GM23248 (cell line): Measurements from ENCODE around the gene KCNIP3. TPM values are rescaled to one million over a fixed set of nuclear protein-coding genes. Genes with fewer than 3 reads are reported as not detected.
A peak's percentile ranks its signal among the peaks of the same experiment; 100 is the strongest.

Experiments
- DNase-seq: peaks from one replicate; pipeline ENCODE4 v3.0.0-alpha.2; 2015
- H2AFZ ChIP-seq: fragments of 200-600 bp; sonication (generic); 2 replicates; pipeline ENCODE4 v1.6.1; 2016; ENCODE audit warnings: antibody characterized with exemption
- H3F3A ChIP-seq: fragments of 200-600 bp; sonication (generic); 2 replicates; pipeline ENCODE4 v1.6.1; 2016; ENCODE audit warnings: mild to moderate bottlenecking, antibody characterized with exemption, mixed run types; ENCODE audit not compliant: insufficient read depth
- H3K27ac ChIP-seq: fragments of 200-600 bp; sonication (generic); 2 replicates; pipeline ENCODE4 v1.5.1; 2016; ENCODE audit warnings: mild to moderate bottlenecking
- H3K27me3 ChIP-seq: fragments of 200-600 bp; sonication (generic); replicated peaks from 2 replicates; pipeline ENCODE4 v1.6.1; 2016; ENCODE audit warnings: mild to moderate bottlenecking; ENCODE audit not compliant: insufficient read depth
- H3K36me3 ChIP-seq: fragments of 200-600 bp; sonication (generic); 2 replicates; pipeline ENCODE4 v1.6.1; 2016; ENCODE audit warnings: low read depth, mild to moderate bottlenecking
- H3K4me1 ChIP-seq: fragments of 200-600 bp; sonication (generic); 2 replicates; pipeline ENCODE4 v1.6.1; 2016; ENCODE audit warnings: mild to moderate bottlenecking; ENCODE audit not compliant: insufficient read depth
- H3K4me2 ChIP-seq: fragments of 200-600 bp; sonication (generic); one replicate; pipeline ENCODE4 v1.6.1; 2016; ENCODE audit warnings: mild to moderate bottlenecking; ENCODE audit not compliant: unreplicated experiment
- H3K4me3 ChIP-seq: fragments of 200-600 bp; sonication (generic); 2 replicates; pipeline ENCODE4 v1.5.1; 2016; ENCODE audit warnings: mild to moderate bottlenecking
- H3K79me2 ChIP-seq: fragments of 200-600 bp; sonication (generic); 2 replicates; pipeline ENCODE4 v1.6.1; 2016; ENCODE audit warnings: mild to moderate bottlenecking; ENCODE audit not compliant: insufficient read depth
- H3K9ac ChIP-seq: fragments of 200-600 bp; sonication (generic); 2 replicates; pipeline ENCODE4 v1.6.1; 2016; ENCODE audit warnings: mild to moderate bottlenecking
- H3K9me2 ChIP-seq: fragments of 200-600 bp; sonication (generic); 2 replicates; pipeline ENCODE4 v1.6.1; 2016; ENCODE audit warnings: mixed run types, mild to moderate bottlenecking, moderate library complexity; ENCODE audit not compliant: insufficient read depth
- H3K9me3 ChIP-seq: fragments of 200-600 bp; sonication (generic); one replicate; pipeline ENCODE4 v1.6.1; 2017; ENCODE audit warnings: low read depth
- H4K20me1 ChIP-seq: fragments of 200-600 bp; sonication (generic); 2 replicates; pipeline ENCODE4 v1.6.0; 2016; ENCODE audit not compliant: insufficient read depth
- EZH2 ChIP-seq: fragments of 200-600 bp; sonication (generic); IDR thresholded peaks from 2 replicates; pipeline ENCODE4 v1.6.1; 2018; ENCODE audit warnings: antibody characterized with exemption, mild to moderate bottlenecking; ENCODE audit not compliant: insufficient read depth, poor library complexity, severe bottlenecking
- EZH2phosphoT487 ChIP-seq: fragments of 200-600 bp; sonication (generic); IDR thresholded peaks from 2 replicates; pipeline ENCODE4 v1.6.1; 2018; ENCODE audit warnings: antibody characterized with exemption, moderate library complexity, mild to moderate bottlenecking, low read depth; ENCODE audit not compliant: insufficient read depth
- WGBS, 2 experiments: methylation state at CpG; one replicate each; pipeline ENCODE4 v1.1.6; 2015 to 2017; ENCODE audit warnings: low lambda C conversion rate in 2 of 2, low coverage in 1 of 2; ENCODE audit errors: missing lambda C conversion rate in 2 of 2; 5-methylcytosine and 5-hydroxymethylcytosine counted together
- in situ Hi-C: fragments of 300-500 bp; cut with MboI; formaldehyde crosslinking; loops from 2 replicates; pipeline ENCODE4 v1.15.0; 2020
- polyA plus RNA-seq: library from polyadenylated mRNA; unstranded; fragments of >200 nt; fragmentation: Nextera tagmentation; extraction: Ambion mirVana; gene quantifications from 2 replicates; pipeline ENCODE4 v1.2.1, GENCODE V29; 2016
- total RNA-seq: library from RNA; depleted of rRNA; stranded (reverse); fragments of >200 nt; shearing (Covaris generic); gene quantifications from 2 replicates; pipeline ENCODE4 v1.2.3, GENCODE V29; 2014

The KCNIP3 gene
- total and polyA plus RNA-seq, 2 experiments from 2014 or later = 3.7 to 10.7 TPM

GRCh38 chr2:95386031-95386430 lies 88.9 kb downstream of the KCNIP3 start:
- DNase-seq = no peak
- no peaks in the 10 kb centered on the region for H3K4me1 ChIP-seq
- H3K27ac ChIP-seq = no peak overlapping the region
- 35 to 46% methylated on average over 6 of the region's 6 CpGs for WGBS, 2 experiments
- no peak overlapping the region for H3K4me2 ChIP-seq
- H3K9me2 ChIP-seq = no peaks in the 10 kb centered on the region
- H2AFZ ChIP-seq = no peak overlapping the region
- H3F3A ChIP-seq = no peaks in the 10 kb centered on the region
- no peaks in the 10 kb centered on the region for H3K27me3 ChIP-seq
- no peaks in the 10 kb centered on the region for H3K79me2 ChIP-seq
- no peaks in the 10 kb centered on the region for H3K9me3 ChIP-seq
- no peak overlapping the region for H3K4me3 ChIP-seq
- TF ChIP-seq EZH2 = no peak
- no peak for TF ChIP-seq EZH2phosphoT487
- H3K9ac ChIP-seq = no peak overlapping the region
- H4K20me1 ChIP-seq = no peaks in the 10 kb centered on the region
- H3K36me3 ChIP-seq = no peaks in the 10 kb centered on the region
- in situ Hi-C loops = no loop called here

- H3K9ac ChIP-seq = no peak overlapping the region
- H4K20me1 ChIP-seq = no peaks in the 10 kb centered on the region
- no peaks in the 10 kb centered on the region for H3K27me3 ChIP-seq
- no peak for DNase-seq
- H3K4me1 ChIP-seq = no peaks in the 10 kb centered on the region
- H2AFZ ChIP-seq = no peak overlapping the region
- H3K79me2 ChIP-seq = no peaks in the 10 kb centered on the region
- no peaks in the 10 kb centered on the region for H3F3A ChIP-seq
- in situ Hi-C loops = no loop called here
- H3K36me3 ChIP-seq = no peaks in the 10 kb centered on the region
- H3K9me2 ChIP-seq = no peaks in the 10 kb centered on the region
- 75 to 81% methylated on average over 7 of the region's 7 CpGs for WGBS, 2 experiments
- H3K27ac ChIP-seq = no peak overlapping the region
- no peak overlapping the region for H3K4me3 ChIP-seq
- H3K9me3 ChIP-seq = no peaks in the 10 kb centered on the region
- TF ChIP-seq EZH2phosphoT487 (no peak), EZH2 (no peak)
- no peak overlapping the region for H3K4me2 ChIP-seq
These were observed 90.2 kb downstream of the KCNIP3 start for GRCh38 chr2:95387358-95387757.

- no peak for DNase-seq
These were observed 91.0 kb downstream of the KCNIP3 start for GRCh38 chr2:95388091-95388692.

GRCh38 chr2:95388856-95389244 lies 91.7 kb downstream of the KCNIP3 start:
- 20 to 22% methylated on average over 15 of the region's 15 CpGs for WGBS, 2 experiments
- Histone ChIP-seq H4K20me1 (no peaks in the 10 kb centered on the region), H3K9me3 (no peaks in the 10 kb centered on the region), H3K9ac (no peak overlapping the region), H2AFZ (peak overlapping the region; percentile 74), H3K27ac (no peak overlapping the region), H3K4me2 (no peak overlapping the region), H3K27me3 (no peaks in the 10 kb centered on the region), H3K36me3 (no peaks in the 10 kb centered on the region), H3K4me1 (no peaks in the 10 kb centered on the region), H3K9me2 (no peaks in the 10 kb centered on the region), H3F3A (no peaks in the 10 kb centered on the region), H3K79me2 (no peaks in the 10 kb centered on the region), H3K4me3 (no peak overlapping the region)
- in situ Hi-C loops = no loop called here
- no peak for DNase-seq
- TF ChIP-seq EZH2 = no peak
- TF ChIP-seq EZH2phosphoT487 = no peak

More at GRCh38 chr2:95388091-95388692, 91.0 kb downstream of the KCNIP3 start:
- Histone ChIP-seq H3K4me2 (no peak overlapping the region), H3F3A (no peaks in the 10 kb centered on the region), H2AFZ (no peak overlapping the region), H4K20me1 (no peaks in the 10 kb centered on the region), H3K9me3 (no peaks in the 10 kb centered on the region), H3K4me1 (no peaks in the 10 kb centered on the region), H3K9me2 (no peaks in the 10 kb centered on the region), H3K27ac (no peak overlapping the region), H3K4me3 (no peak overlapping the region), H3K9ac (no peak overlapping the region), H3K36me3 (no peaks in the 10 kb centered on the region), H3K79me2 (no peaks in the 10 kb centered on the region), H3K27me3 (no peaks in the 10 kb centered on the region)
- 80 to 84% methylated on average over 13 to 14 of the region's 14 CpGs for WGBS, 2 experiments
- in situ Hi-C loops = no loop called here
- TF ChIP-seq EZH2phosphoT487 (no peak), EZH2 (no peak)
